Measurements from ENCODE around the gene LRRFIP1.

LRRFIP1 gene

GRCh38 chr2:237701033-237701858 lies 73.9 kb downstream of the LRRFIP1 start:
- no peak for DNase-seq (ENCODE audit: low spot score)
- no peak overlapping the region for H2BK12ac ChIP-seq (ENCODE audit: low read length)
- H2AK5ac ChIP-seq (ENCODE audit: low read depth, low read length): no peak overlapping the region
- peak overlapping the region; percentile 78 for H3K18ac ChIP-seq (ENCODE audit: low read length)
- H3K14ac ChIP-seq (ENCODE audit: low read length): no peak overlapping the region
- H3K79me1 ChIP-seq (ENCODE audit: low read depth, low read length): peaks cover 3% of the 10 kb centered on the region
- no peak overlapping the region for H3K9ac ChIP-seq (ENCODE audit: low read depth, low read length, poor library complexity)
- peaks cover 13 to 42% of the 10 kb centered on the region in 2 donors for H3K4me1 ChIP-seq (ENCODE audit: control insufficient read depth in 2 of 2, insufficient read depth in 1 of 2, low read depth in 1 of 2, low read length in 2 of 2)
- H3K36me3 ChIP-seq (replicated peaks in 1 of 2; ENCODE audit: control insufficient read depth in 2 of 2, insufficient read depth in 2 of 2, low read length in 2 of 2): no peaks in the 10 kb centered on the region
- no peak overlapping the region for H3K27ac ChIP-seq (replicated peaks; ENCODE audit: low read length)
- no peak overlapping the region for H2AFZ ChIP-seq (ENCODE audit: low read length)
- no peak overlapping the region for H3K4me2 ChIP-seq (ENCODE audit: insufficient read depth, low read length, poor library complexity, severe bottlenecking)
- H3K4me3 ChIP-seq (ENCODE audit: low read length in 2 of 2): no peak overlapping the region
- no peaks in the 10 kb centered on the region for H3K9me3 ChIP-seq (replicated peaks in 1 of 2; ENCODE audit: control insufficient read depth in 2 of 2, insufficient read depth in 1 of 2, low read depth in 1 of 2, low read length in 2 of 2)
- peak overlapping the region; percentile 16 for H3K23ac ChIP-seq (ENCODE audit: low read depth, low read length, poor library complexity)
- no peak overlapping the region for H4K91ac ChIP-seq (ENCODE audit: low read depth, low read length, poor library complexity)
- H3K4ac ChIP-seq (ENCODE audit: low read length): no peak overlapping the region
- H2BK15ac ChIP-seq (ENCODE audit: low read length): no peak overlapping the region
- H2BK5ac ChIP-seq (ENCODE audit: low read length): no peak overlapping the region
- no peak overlapping the region for H4K8ac ChIP-seq (ENCODE audit: low read depth, low read length)
- H3K27me3 ChIP-seq (ENCODE audit: control insufficient read depth in 3 of 3, insufficient read depth in 3 of 3, low read depth in 1 of 3, low read length in 3 of 3): no peaks in the 10 kb centered on the region
- no peak overlapping the region for H2BK120ac ChIP-seq (ENCODE audit: low read depth, low read length)
- no CpG with 5 or more reads among the region's 17 CpGs for WGBS, 2 donors (ENCODE audit: extremely low coverage in 2 of 2, insufficient read length in 2 of 2, insufficient replicate concordance in 1 of 2)

- peak overlapping the region; percentile 66 for H2AFZ ChIP-seq (ENCODE audit: low read length)
- no peak overlapping the region for H2BK12ac ChIP-seq (ENCODE audit: low read length)
- H3K14ac ChIP-seq (ENCODE audit: low read length): no peak overlapping the region
- peaks cover 13 to 35% of the 10 kb centered on the region in 2 donors for H3K4me1 ChIP-seq (ENCODE audit: control insufficient read depth in 2 of 2, insufficient read depth in 1 of 2, low read depth in 1 of 2, low read length in 2 of 2)
- no peak overlapping the region for H3K23ac ChIP-seq (ENCODE audit: low read depth, low read length, poor library complexity)
- no peak overlapping the region for H3K4me3 ChIP-seq (ENCODE audit: low read length in 2 of 2)
- H3K9me3 ChIP-seq (replicated peaks in 1 of 2; ENCODE audit: control insufficient read depth in 2 of 2, insufficient read depth in 1 of 2, low read depth in 1 of 2, low read length in 2 of 2): no peaks in the 10 kb centered on the region
- WGBS, 2 donors (ENCODE audit: extremely low coverage in 2 of 2, insufficient read length in 2 of 2, insufficient replicate concordance in 1 of 2): no CpG with 5 or more reads among the region's 10 CpGs
- no peak overlapping the region for H3K18ac ChIP-seq (ENCODE audit: low read length)
- no peak for DNase-seq (ENCODE audit: low spot score)
- no peak overlapping the region for H2BK5ac ChIP-seq (ENCODE audit: low read length)
- H3K27ac ChIP-seq (replicated peaks; ENCODE audit: low read length): no peak overlapping the region
- H3K36me3 ChIP-seq (replicated peaks in 1 of 2; ENCODE audit: control insufficient read depth in 2 of 2, insufficient read depth in 2 of 2, low read length in 2 of 2): no peaks in the 10 kb centered on the region
- no peak overlapping the region for H3K4ac ChIP-seq (ENCODE audit: low read length)
- H3K79me1 ChIP-seq (ENCODE audit: low read depth, low read length): peaks cover 3% of the 10 kb centered on the region
- no peaks in the 10 kb centered on the region for H3K27me3 ChIP-seq (ENCODE audit: control insufficient read depth in 3 of 3, insufficient read depth in 3 of 3, low read depth in 1 of 3, low read length in 3 of 3)
- no peak overlapping the region for H4K91ac ChIP-seq (ENCODE audit: low read depth, low read length, poor library complexity)
- H2AK5ac ChIP-seq (ENCODE audit: low read depth, low read length): no peak overlapping the region
- no peak overlapping the region for H2BK120ac ChIP-seq (ENCODE audit: low read depth, low read length)
- no peak overlapping the region for H3K4me2 ChIP-seq (ENCODE audit: insufficient read depth, low read length, poor library complexity, severe bottlenecking)
- H3K9ac ChIP-seq (ENCODE audit: low read depth, low read length, poor library complexity): no peak overlapping the region
- H2BK15ac ChIP-seq (ENCODE audit: low read length): no peak overlapping the region
- H4K8ac ChIP-seq (ENCODE audit: low read depth, low read length): no peak overlapping the region
Measured at GRCh38 chr2:237701859-237702390, 74.5 kb downstream of the LRRFIP1 start.

GRCh38 chr2:237702441-237703391 lies 75.3 kb downstream of the LRRFIP1 start:
- Histone ChIP-seq H3K79me1 (ENCODE audit: low read depth, low read length) (peaks cover 3% of the 10 kb centered on the region), H2AK5ac (ENCODE audit: low read depth, low read length) (no peak overlapping the region), H2BK12ac (ENCODE audit: low read length) (no peak overlapping the region), H3K23ac (ENCODE audit: low read depth, low read length, poor library complexity) (no peak overlapping the region), H3K4ac (ENCODE audit: low read length) (no peak overlapping the region), H2BK120ac (ENCODE audit: low read depth, low read length) (no peak overlapping the region), H3K4me2 (ENCODE audit: insufficient read depth, low read length, poor library complexity, severe bottlenecking) (no peak overlapping the region), H3K18ac (ENCODE audit: low read length) (no peak overlapping the region), H3K9me3 (replicated peaks in 1 of 2; ENCODE audit: control insufficient read depth in 2 of 2, insufficient read depth in 1 of 2, low read depth in 1 of 2, low read length in 2 of 2) (no peaks in the 10 kb centered on the region), H3K14ac (ENCODE audit: low read length) (no peak overlapping the region), H4K91ac (ENCODE audit: low read depth, low read length, poor library complexity) (no peak overlapping the region), H2AFZ (ENCODE audit: low read length) (peak overlapping the region; percentile 66), H2BK15ac (ENCODE audit: low read length) (no peak overlapping the region), H2BK5ac (ENCODE audit: low read length) (no peak overlapping the region), H4K8ac (ENCODE audit: low read depth, low read length) (no peak overlapping the region), H3K4me3 (ENCODE audit: low read length in 2 of 2) (no peak overlapping the region), H3K36me3 (replicated peaks in 1 of 2; ENCODE audit: control insufficient read depth in 2 of 2, insufficient read depth in 2 of 2, low read length in 2 of 2) (no peaks in the 10 kb centered on the region), H3K9ac (ENCODE audit: low read depth, low read length, poor library complexity) (no peak overlapping the region), H3K4me1 (ENCODE audit: control insufficient read depth in 2 of 2, insufficient read depth in 1 of 2, low read depth in 1 of 2, low read length in 2 of 2) (peaks cover 13 to 35% of the 10 kb centered on the region in 2 donors), H3K27ac (replicated peaks; ENCODE audit: low read length) (no peak overlapping the region), H3K27me3 (ENCODE audit: control insufficient read depth in 3 of 3, insufficient read depth in 3 of 3, low read depth in 1 of 3, low read length in 3 of 3) (no peaks in the 10 kb centered on the region)
- no CpG with 5 or more reads among the region's 17 CpGs for WGBS, 2 donors (ENCODE audit: extremely low coverage in 2 of 2, insufficient read length in 2 of 2, insufficient replicate concordance in 1 of 2)
- DNase-seq (ENCODE audit: low spot score): no peak
